ENCODE data around the gene COLEC12.

COLEC12 gene

DNA sequence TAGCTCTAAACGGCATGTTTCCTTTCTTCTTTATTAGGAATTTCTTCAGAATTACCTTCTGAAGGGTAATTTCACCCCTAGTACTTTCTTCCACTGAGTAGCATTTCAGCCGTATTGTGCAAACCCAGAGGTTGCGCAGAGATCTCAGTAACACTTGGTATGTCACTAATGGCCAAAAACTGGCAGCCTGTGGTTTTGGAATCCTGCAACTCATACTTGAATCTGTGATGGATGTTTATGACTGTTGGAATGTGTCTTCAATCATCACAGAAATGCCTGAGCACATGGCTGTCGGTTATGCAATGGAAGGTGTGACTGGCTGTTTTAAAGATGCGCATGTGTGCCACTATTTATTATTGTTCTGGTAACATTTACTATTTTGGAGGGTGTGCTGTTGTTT lies 100.0 kb downstream of the COLEC12 start:
- TF ChIP-seq, protein P1, sequence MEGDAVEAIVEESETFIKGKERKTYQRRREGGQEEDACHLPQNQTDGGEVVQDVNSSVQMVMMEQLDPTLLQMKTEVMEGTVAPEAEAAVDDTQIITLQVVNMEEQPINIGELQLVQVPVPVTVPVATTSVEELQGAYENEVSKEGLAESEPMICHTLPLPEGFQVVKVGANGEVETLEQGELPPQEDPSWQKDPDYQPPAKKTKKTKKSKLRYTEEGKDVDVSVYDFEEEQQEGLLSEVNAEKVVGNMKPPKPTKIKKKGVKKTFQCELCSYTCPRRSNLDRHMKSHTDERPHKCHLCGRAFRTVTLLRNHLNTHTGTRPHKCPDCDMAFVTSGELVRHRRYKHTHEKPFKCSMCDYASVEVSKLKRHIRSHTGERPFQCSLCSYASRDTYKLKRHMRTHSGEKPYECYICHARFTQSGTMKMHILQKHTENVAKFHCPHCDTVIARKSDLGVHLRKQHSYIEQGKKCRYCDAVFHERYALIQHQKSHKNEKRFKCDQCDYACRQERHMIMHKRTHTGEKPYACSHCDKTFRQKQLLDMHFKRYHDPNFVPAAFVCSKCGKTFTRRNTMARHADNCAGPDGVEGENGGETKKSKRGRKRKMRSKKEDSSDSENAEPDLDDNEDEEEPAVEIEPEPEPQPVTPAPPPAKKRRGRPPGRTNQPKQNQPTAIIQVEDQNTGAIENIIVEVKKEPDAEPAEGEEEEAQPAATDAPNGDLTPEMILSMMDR (conservative IDR thresholded peaks at IDR 0.05; ENCODE audit: control insufficient read depth, insufficient read depth, low read depth, low read length), result no peak
- no peak overlapping the region for H3K4me3 ChIP-seq (ENCODE audit: control insufficient read depth, low read depth, low read length)
- peak; percentile 93 for DNase-seq (ENCODE audit: low read depth)

DNA sequence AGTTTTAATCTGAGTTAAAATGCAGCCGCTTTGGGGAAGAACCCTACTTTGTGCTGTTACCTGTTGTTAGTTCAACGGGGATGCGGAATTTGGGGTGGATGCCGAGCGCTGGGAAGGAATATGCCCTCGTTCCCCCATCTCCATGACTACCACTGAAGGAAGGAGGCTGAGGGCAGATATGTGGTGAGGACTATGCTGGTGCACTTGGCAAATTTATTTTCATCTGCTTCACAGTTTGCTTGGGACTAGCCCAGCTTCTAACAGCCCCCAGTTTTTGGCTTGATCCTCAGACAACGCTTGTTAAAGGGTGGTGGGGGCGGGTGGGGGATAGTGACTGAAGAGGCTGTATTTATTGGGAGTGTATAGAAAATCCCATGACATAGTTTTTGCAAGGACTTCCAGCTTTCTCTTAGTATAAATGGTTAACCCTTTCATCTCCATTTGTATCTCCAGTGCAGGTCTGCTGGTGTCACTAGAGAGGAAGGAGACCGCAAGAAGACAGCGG lies 100.8 kb downstream of the COLEC12 start:
- TF ChIP-seq, protein P1 (conservative IDR thresholded peaks at IDR 0.05; ENCODE audit: control insufficient read depth, insufficient read depth, low read depth, low read length), result no peak
- no peak for DNase-seq (ENCODE audit: low read depth)
- H3K4me3 ChIP-seq (ENCODE audit: control insufficient read depth, low read depth, low read length), result no peak overlapping the region

DNA sequence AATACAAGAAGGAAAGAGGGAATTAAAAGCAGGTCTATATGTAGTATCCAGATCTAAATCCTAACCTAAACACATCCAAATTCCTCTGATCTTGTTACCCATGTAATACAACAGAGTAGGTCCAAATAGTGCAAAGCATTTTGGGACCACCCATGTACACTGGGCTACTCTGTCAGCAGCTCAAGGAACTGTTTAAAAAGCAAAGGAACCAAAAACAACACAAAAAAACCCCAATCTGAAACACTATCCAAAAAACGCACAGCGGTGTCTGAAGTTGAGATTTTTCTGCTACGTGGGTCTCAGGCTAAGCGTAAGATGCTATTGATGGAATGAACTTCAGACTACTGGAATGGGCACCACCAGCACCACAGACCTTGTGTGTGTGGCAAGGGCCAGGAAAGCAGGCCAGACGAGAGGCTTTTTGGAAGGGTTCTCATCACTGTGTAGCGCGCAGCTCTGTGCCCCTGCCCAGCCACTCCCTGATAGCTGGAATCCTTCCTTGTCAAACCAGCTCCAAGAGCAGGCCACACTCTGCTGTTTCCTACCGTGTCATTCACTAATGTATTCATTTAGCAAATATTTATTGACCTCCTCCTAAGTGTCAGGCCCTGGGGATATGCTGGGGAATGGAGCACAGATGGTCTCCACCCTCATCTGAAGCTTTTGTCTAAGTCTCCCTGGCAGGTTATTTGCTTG lies 101.4 kb downstream of the COLEC12 start:
- no peak overlapping the region for H3K4me3 ChIP-seq (ENCODE audit: control insufficient read depth, low read depth, low read length)
- TF ChIP-seq, protein P1 (conservative IDR thresholded peaks at IDR 0.05; ENCODE audit: control insufficient read depth, insufficient read depth, low read depth, low read length), result no peak
- no peak for DNase-seq (ENCODE audit: low read depth)

DNA sequence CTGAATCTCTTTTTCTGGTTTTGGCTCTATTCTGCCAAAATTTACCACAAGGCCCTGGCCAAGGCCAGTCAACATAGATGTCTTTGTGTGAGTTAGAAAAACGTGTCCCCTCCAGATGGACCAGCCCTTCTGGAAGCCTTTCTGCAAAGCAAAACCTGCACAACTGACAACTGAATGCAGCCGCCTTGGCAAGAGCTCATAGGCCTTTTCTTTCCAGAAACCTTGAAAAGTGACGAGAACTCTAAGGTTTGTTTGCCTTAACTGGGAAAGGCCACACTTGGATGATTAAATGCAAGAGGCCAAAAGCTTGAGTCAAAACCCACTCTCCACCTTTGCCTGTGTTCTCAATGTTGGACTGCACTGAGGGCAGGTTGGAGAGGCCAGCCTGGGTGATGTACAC lies 103.9 kb downstream of the COLEC12 start:
- TF ChIP-seq, protein P1 (conservative IDR thresholded peaks at IDR 0.05; ENCODE audit: control insufficient read depth, insufficient read depth, low read depth, low read length), result no peak
- no peak for DNase-seq (ENCODE audit: low read depth)
- no peak overlapping the region for H3K4me3 ChIP-seq (ENCODE audit: control insufficient read depth, low read depth, low read length)

DNA sequence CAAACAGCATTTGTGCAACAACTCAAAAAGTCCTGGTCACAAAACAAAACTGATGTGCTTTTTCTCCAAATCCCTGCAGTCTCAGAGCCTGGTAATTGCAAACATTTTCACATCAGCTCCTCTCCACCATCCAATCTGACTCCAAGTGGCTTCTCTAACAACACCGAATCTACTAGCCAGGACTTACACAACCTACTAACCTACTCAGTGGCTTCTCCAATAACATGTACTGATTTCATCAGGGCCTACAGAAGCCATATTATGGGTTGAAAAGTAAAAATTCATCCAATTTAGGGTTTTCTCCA lies 104.3 kb downstream of the COLEC12 start:
- TF ChIP-seq, protein P1 (conservative IDR thresholded peaks at IDR 0.05; ENCODE audit: control insufficient read depth, insufficient read depth, low read depth, low read length), result no peak
- no peak overlapping the region for H3K4me3 ChIP-seq (ENCODE audit: control insufficient read depth, low read depth, low read length)
- DNase-seq (ENCODE audit: low read depth), result peak; percentile 61

DNA sequence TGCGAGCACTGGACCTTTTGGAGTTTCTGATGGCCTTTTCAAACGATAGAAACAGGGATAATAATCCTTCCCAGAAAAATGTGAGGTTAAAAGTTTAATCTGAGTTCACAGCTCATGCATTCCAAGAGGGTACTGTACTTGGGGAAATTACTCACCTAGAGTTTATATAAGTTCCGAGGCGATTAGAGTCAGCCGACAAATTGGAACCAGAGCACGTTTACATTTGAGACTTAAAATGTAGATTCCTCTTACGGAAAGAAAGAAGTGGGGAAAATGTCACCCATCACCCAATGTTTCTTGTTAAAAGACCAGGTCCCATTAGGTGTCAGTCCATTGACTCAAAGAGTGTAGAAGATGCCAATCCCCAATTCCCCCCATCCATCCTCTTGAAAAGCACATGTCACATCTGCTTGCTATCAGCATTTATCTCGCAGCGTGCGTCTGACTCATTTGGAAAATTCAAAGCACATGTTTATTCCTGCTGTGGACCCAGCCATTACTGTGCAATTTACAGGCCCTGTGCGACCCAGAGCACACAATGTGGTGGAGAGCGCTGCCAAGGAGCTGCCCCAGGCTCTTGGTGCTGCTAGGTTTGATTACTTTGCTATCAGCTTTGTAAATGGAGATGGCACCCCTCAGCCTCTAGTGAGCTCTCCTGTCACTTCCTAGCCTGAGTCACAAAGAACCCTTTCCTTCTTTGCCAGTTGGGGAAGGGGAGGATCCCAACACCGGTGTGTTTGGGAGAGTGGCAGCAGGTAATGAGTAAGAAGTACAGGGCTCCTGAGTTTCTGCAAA lies 104.8 kb downstream of the COLEC12 start:
- H3K4me3 ChIP-seq (ENCODE audit: control insufficient read depth, low read depth, low read length), result no peak overlapping the region
- DNase-seq (ENCODE audit: low read depth), result peak; percentile 94

More for the DNA sequence above, 104.8 kb downstream of the COLEC12 start:
- TF ChIP-seq, protein P1 (conservative IDR thresholded peaks at IDR 0.05; ENCODE audit: control insufficient read depth, insufficient read depth, low read depth, low read length), result no peak

All from fibroblast of mammary gland (primary cell).